Lower lobe of right lung (tissue), 2 donors: ENCODE data around the gene CD200R1L. TPM values are rescaled to one million over a fixed set of nuclear protein-coding genes. Genes with fewer than 3 reads are reported as not detected.

Source experiments
- ATAC-seq, 2 donors: fragments of 200-7000 bp; cut with Tn5 transposase; one replicate each; pipeline ENCODE4 v1.9.1; 2020 to 2022; ENCODE audit warnings: mild to moderate bottlenecking in 2 of 2, moderate library complexity in 2 of 2
- DNase-seq: peaks from one replicate; pipeline ENCODE4 v3.0.0-alpha.2; 2020
- H3K27ac ChIP-seq: fragments of 200-600 bp; one replicate; pipeline ENCODE4 v1.8.0; 2022
- H3K27me3 ChIP-seq: fragments of 200-600 bp; one replicate; pipeline ENCODE4 v1.8.0; 2022; ENCODE audit warnings: low read depth
- H3K36me3 ChIP-seq: fragments of 200-600 bp; one replicate; pipeline ENCODE4 v1.8.0; 2022; ENCODE audit warnings: mild to moderate bottlenecking
- H3K4me1 ChIP-seq: fragments of 200-600 bp; one replicate; pipeline ENCODE4 v1.8.0; 2022
- H3K4me3 ChIP-seq: fragments of 200-600 bp; one replicate; pipeline ENCODE4 v1.8.0; 2022; ENCODE audit warnings: mild to moderate bottlenecking
- H3K9me3 ChIP-seq: fragments of 200-600 bp; one replicate; pipeline ENCODE4 v1.8.0; 2022
- CTCF ChIP-seq: fragments of 200-600 bp; IDR thresholded peaks from one replicate; pipeline ENCODE4 v1.8.0; 2022; ENCODE audit warnings: antibody characterized with exemption, mild to moderate bottlenecking
- intact Hi-C: fragments of 100-400 bp; cut with DNase I; formaldehyde crosslinking; loops from one replicate; pipeline ENCODE4 v1.11.0; 2022
- total RNA-seq: library from RNA; stranded (reverse); fragmentation: NEBNext Ultra II Directional; extraction: Animal tissue kit (Norgen Biotek cat#: 25700); gene quantifications from one replicate; pipeline ENCODE4 v1.2.1, GENCODE V29; 2021
- donor health status: DM: no; HTN: yes; CAD: no; lungs with severe emphysema.

The CD200R1L gene
- total RNA-seq, 1 donor from 2014 or later = not detected

GRCh38 chr3:112848196-112848595, 1.5 kb upstream of the CD200R1L start:
- ATAC-seq (no peak), DNase-seq (no peak)
- Histone ChIP-seq H3K27ac (no peak overlapping the region), H3K9me3 (peaks cover 7% of the 10 kb centered on the region), H3K4me1 (no peaks in the 10 kb centered on the region), H3K27me3 (no peaks in the 10 kb centered on the region), H3K4me3 (no peak overlapping the region), H3K36me3 (no peaks in the 10 kb centered on the region)
- intact Hi-C loops = no loop called here
- no peak for TF ChIP-seq CTCF

DNA sequence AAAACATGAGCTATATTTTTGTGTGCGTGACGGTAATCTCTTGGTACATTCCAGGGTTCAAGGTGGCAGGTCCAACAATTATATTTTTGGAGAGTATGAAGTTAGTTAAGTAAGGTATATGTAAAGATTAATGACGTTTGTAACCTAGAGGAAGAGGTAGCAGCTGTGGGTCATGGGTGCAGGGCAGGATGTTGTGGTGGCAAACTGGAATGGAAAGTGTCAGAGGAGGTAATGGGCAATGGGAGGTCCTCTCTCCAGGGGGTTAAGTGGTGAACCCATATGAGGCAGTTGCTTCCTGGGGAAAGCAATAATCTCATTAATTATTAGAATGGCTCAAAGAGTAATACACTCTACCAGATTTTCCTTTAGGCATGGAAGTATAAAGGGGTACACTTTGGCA, 1.0 kb upstream of the CD200R1L start:
- H3K9me3 ChIP-seq = peaks cover 7% of the 10 kb centered on the region
- H3K4me1 ChIP-seq = no peaks in the 10 kb centered on the region
- no peak overlapping the region for H3K4me3 ChIP-seq
- ATAC-seq (peak; percentile 31 to 38), DNase-seq (no peak)
- intact Hi-C loops = no loop called here
- no peak for TF ChIP-seq CTCF
- no peak overlapping the region for H3K27ac ChIP-seq
- H3K36me3 ChIP-seq = no peaks in the 10 kb centered on the region
- no peaks in the 10 kb centered on the region for H3K27me3 ChIP-seq

DNA sequence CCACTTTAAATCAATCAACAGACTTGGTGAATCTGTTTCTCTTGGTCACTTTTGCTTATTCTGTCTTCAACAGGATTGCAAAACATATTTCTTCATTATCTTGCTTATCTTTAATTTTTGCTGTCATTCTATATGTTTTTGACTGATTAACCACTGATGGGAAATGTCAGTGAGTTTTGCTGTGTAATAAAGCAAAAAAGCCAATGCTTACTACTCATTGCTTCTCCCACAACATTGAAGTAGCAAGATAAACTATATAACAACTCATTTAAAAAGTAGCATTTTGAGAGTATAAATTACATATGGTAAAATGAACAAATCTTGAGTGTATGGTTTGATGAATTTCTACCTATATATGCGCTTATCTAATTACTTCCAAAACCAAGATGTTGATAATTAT, 892 bp downstream of the CD200R1L start:
- H3K27ac ChIP-seq = no peak overlapping the region
- no peak for TF ChIP-seq CTCF
- no peak overlapping the region for H3K4me3 ChIP-seq
- H3K9me3 ChIP-seq = no peaks in the 10 kb centered on the region
- DNase-seq (no peak), ATAC-seq (no peak)
- H3K4me1 ChIP-seq = no peaks in the 10 kb centered on the region
- no peaks in the 10 kb centered on the region for H3K27me3 ChIP-seq
- intact Hi-C loops = no loop called here
- H3K36me3 ChIP-seq = no peaks in the 10 kb centered on the region

DNA sequence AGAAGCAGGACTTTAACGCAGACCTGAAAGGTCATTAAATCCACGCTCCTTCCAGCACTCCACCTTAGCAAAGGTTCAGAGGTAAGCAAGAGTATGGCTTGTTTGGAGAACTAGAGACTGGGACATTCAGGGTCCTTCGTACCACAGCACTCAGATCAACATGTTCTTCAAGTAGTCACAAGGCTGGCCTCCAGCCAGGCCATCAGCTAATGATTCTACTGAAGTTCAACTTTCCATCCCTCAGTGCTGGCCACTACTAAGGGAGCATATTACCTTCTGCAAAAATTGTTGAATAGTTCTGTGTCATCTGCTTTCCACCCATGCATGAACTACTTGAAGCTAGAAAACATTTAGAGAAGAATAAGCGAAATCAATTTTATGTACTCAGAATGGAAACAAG, 17.6 kb downstream of the CD200R1L start:
- no peak for ATAC-seq

GRCh38 chr3:112822064-112823055, 24.3 kb downstream of the CD200R1L start:
- intact Hi-C loops = no loop called here
- no peak overlapping the region for H3K27ac ChIP-seq
- H3K9me3 ChIP-seq = no peaks in the 10 kb centered on the region
- no peaks in the 10 kb centered on the region for H3K27me3 ChIP-seq
- ATAC-seq = no peak
- no peaks in the 10 kb centered on the region for H3K36me3 ChIP-seq
- no peak overlapping the region for H3K4me3 ChIP-seq
- no peaks in the 10 kb centered on the region for H3K4me1 ChIP-seq
- no peak for TF ChIP-seq CTCF
- no peak for DNase-seq

More for the DNA sequence above, 17.6 kb downstream of the CD200R1L start:
- no peaks in the 10 kb centered on the region for H3K36me3 ChIP-seq
- no peak for TF ChIP-seq CTCF
- H3K4me1 ChIP-seq = no peaks in the 10 kb centered on the region
- DNase-seq = no peak
- intact Hi-C loops = no loop called here
- no peaks in the 10 kb centered on the region for H3K9me3 ChIP-seq
- H3K27me3 ChIP-seq = no peaks in the 10 kb centered on the region
- no peak overlapping the region for H3K27ac ChIP-seq
- no peak overlapping the region for H3K4me3 ChIP-seq
